Measurements from ENCODE around the gene ADGRD1. TPM values are rescaled to one million over a fixed set of nuclear protein-coding genes. Genes with fewer than 3 reads are reported as not detected.

The ADGRD1 gene
- total and polyA plus RNA-seq, 2 donors, result 0.94 to 2.1 TPM

DNA sequence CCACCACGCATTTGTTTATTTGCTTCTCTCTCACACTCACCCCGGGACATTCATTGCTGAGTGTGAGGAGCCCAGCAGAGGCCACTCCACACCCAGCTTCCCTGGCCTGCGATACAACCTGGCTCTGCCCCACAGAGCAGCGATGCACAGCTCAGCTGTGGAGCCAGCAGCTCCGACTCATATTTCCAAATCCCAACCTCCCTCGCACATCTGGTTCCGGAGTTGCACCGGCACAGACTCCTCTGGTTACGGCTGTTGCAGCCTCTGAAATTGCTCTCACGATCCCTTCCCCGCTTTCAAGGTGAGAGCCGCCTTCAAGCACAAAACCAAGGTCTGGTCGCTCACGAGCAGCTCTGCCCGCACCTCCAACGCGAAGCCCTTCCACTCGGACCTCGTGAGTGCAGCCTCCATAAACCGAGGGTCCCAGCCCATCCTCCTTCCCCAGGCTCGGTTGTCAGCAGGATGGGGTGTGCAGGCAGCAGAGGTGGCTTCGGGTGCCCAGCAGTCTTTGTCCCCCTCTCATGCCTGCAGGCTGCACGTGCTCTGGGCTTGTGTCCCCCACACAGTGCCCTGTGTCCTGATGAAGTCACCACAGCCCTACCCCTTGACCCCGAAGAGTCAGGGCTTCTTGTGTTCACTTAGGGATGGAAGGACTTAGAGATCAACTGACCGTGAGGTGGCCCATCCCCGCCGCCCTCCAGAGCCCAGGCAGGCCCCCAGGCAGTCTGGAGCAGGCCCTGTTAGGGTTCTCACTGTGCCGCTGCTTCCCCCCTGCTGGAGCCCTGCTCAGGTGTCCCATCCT is 184.3 kb downstream of the ADGRD1 start:
- Histone ChIP-seq H3K27ac (ENCODE audit: low read depth in 1 of 2, low read length in 1 of 2) (no peak overlapping the region), H3K4me1 (ENCODE audit: control insufficient read depth in 2 of 2, insufficient read depth in 2 of 2, low read length in 2 of 2) (no peaks in the 10 kb centered on the region), H3K4me3 (ENCODE audit: low read length in 2 of 2) (no peak overlapping the region), H3K27me3 (ENCODE audit: control insufficient read depth in 2 of 2, insufficient read depth in 1 of 2, low read length in 1 of 2) (no peaks in the 10 kb centered on the region), H3K36me3 (ENCODE audit: control insufficient read depth in 2 of 2, insufficient read depth in 2 of 2, low read length in 1 of 2) (no peaks in the 10 kb centered on the region), H3K9me3 (ENCODE audit: control insufficient read depth in 2 of 2, insufficient read depth in 1 of 2, low read length in 1 of 2) (no peaks in the 10 kb centered on the region)
- no peak for DNase-seq (ENCODE audit: low read depth in 6 of 9, low spot score in 9 of 9)
- WGBS, result 77% methylated on average over 28 of the region's 28 CpGs

GRCh38 chr12:131138638-131139362 is 185.1 kb downstream of the ADGRD1 start:
- no peaks in the 10 kb centered on the region for H3K36me3 ChIP-seq (ENCODE audit: control insufficient read depth in 2 of 2, insufficient read depth in 2 of 2, low read length in 1 of 2)
- no peak overlapping the region for H3K4me3 ChIP-seq (ENCODE audit: low read length in 2 of 2)
- H3K9me3 ChIP-seq (ENCODE audit: control insufficient read depth in 2 of 2, insufficient read depth in 1 of 2, low read length in 1 of 2), result no peaks in the 10 kb centered on the region
- 96% methylated on average over 34 of the region's 34 CpGs for WGBS
- no peak for DNase-seq (ENCODE audit: low read depth in 6 of 9, low spot score in 9 of 9)
- H3K4me1 ChIP-seq (ENCODE audit: control insufficient read depth in 2 of 2, insufficient read depth in 2 of 2, low read length in 2 of 2), result no peaks in the 10 kb centered on the region
- H3K27ac ChIP-seq (ENCODE audit: low read depth in 1 of 2, low read length in 1 of 2), result no peak overlapping the region
- no peaks in the 10 kb centered on the region for H3K27me3 ChIP-seq (ENCODE audit: control insufficient read depth in 2 of 2, insufficient read depth in 1 of 2, low read length in 1 of 2)

GRCh38 chr12:131139363-131140068 is 185.8 kb downstream of the ADGRD1 start:
- Histone ChIP-seq H3K4me3 (ENCODE audit: low read length in 2 of 2) (no peak overlapping the region), H3K27me3 (ENCODE audit: control insufficient read depth in 2 of 2, insufficient read depth in 1 of 2, low read length in 1 of 2) (no peaks in the 10 kb centered on the region), H3K9me3 (ENCODE audit: control insufficient read depth in 2 of 2, insufficient read depth in 1 of 2, low read length in 1 of 2) (no peaks in the 10 kb centered on the region), H3K27ac (ENCODE audit: low read depth in 1 of 2, low read length in 1 of 2) (no peak overlapping the region), H3K4me1 (ENCODE audit: control insufficient read depth in 2 of 2, insufficient read depth in 2 of 2, low read length in 2 of 2) (no peaks in the 10 kb centered on the region), H3K36me3 (ENCODE audit: control insufficient read depth in 2 of 2, insufficient read depth in 2 of 2, low read length in 1 of 2) (no peaks in the 10 kb centered on the region)
- 97% methylated on average over 27 of the region's 27 CpGs for WGBS
- DNase-seq (ENCODE audit: low read depth in 6 of 9, low spot score in 9 of 9), result no peak

DNA sequence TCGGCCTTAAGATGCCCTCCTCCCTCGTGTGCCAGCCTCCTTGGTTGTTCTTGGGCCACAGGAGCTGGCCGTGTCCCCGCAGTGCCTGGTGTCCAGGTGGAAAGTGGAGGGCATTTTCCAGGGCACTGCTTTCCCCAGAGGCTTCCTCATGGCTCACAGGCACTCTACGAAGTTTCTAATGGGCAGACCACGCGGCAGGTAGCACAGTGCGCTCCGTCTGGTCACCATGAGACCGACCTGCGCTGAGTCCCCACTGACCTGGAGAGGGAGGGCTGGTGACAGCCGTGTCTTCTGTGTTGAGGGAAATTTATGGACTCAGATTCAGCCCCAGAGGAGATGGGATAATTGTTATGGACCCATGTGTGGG is 186.3 kb downstream of the ADGRD1 start:
- WGBS, result 96% methylated on average over 12 of the region's 12 CpGs
- H3K36me3 ChIP-seq (ENCODE audit: control insufficient read depth in 2 of 2, insufficient read depth in 2 of 2, low read length in 1 of 2), result no peaks in the 10 kb centered on the region
- H3K4me1 ChIP-seq (ENCODE audit: control insufficient read depth in 2 of 2, insufficient read depth in 2 of 2, low read length in 2 of 2), result no peaks in the 10 kb centered on the region
- no peak overlapping the region for H3K4me3 ChIP-seq (ENCODE audit: low read length in 2 of 2)
- H3K9me3 ChIP-seq (ENCODE audit: control insufficient read depth in 2 of 2, insufficient read depth in 1 of 2, low read length in 1 of 2), result no peaks in the 10 kb centered on the region
- H3K27ac ChIP-seq (ENCODE audit: low read depth in 1 of 2, low read length in 1 of 2), result no peak overlapping the region
- H3K27me3 ChIP-seq (ENCODE audit: control insufficient read depth in 2 of 2, insufficient read depth in 1 of 2, low read length in 1 of 2), result no peaks in the 10 kb centered on the region
- no peak for DNase-seq (ENCODE audit: low read depth in 6 of 9, low spot score in 9 of 9)

DNA sequence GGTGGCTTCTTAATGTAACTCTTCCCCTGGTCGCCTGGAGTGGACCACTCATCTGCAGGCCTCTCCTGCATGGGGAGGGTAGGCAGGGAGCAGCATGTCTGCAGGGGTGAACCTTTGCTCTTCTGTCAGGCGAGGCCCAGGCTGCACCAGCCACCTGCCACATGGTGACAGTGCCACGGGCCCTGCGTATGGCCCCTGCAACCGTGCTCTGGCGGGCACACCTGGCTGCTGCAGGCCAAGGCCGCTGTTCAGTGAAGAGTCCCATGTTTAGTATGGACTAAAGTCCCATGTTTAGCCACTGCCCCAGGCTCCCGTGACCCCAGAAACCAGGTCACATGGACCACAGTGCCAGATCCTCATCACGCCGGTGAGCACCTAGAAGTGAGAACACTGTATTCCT is 187.0 kb downstream of the ADGRD1 start:
- no peaks in the 10 kb centered on the region for H3K36me3 ChIP-seq (ENCODE audit: control insufficient read depth in 2 of 2, insufficient read depth in 2 of 2, low read length in 1 of 2)
- 97% methylated on average over 10 of the region's 10 CpGs for WGBS
- H3K27me3 ChIP-seq (ENCODE audit: control insufficient read depth in 2 of 2, insufficient read depth in 1 of 2, low read length in 1 of 2), result no peaks in the 10 kb centered on the region
- DNase-seq (ENCODE audit: low read depth in 6 of 9, low spot score in 9 of 9), result no peak
- no peaks in the 10 kb centered on the region for H3K4me1 ChIP-seq (ENCODE audit: control insufficient read depth in 2 of 2, insufficient read depth in 2 of 2, low read length in 2 of 2)
- no peaks in the 10 kb centered on the region for H3K9me3 ChIP-seq (ENCODE audit: control insufficient read depth in 2 of 2, insufficient read depth in 1 of 2, low read length in 1 of 2)
- H3K27ac ChIP-seq (ENCODE audit: low read depth in 1 of 2, low read length in 1 of 2), result no peak overlapping the region
- no peak overlapping the region for H3K4me3 ChIP-seq (ENCODE audit: low read length in 2 of 2)

GRCh38 chr12:131141514-131141913 is 187.8 kb downstream of the ADGRD1 start:
- no peak overlapping the region for H3K27ac ChIP-seq (ENCODE audit: low read depth in 1 of 2, low read length in 1 of 2)

DNA sequence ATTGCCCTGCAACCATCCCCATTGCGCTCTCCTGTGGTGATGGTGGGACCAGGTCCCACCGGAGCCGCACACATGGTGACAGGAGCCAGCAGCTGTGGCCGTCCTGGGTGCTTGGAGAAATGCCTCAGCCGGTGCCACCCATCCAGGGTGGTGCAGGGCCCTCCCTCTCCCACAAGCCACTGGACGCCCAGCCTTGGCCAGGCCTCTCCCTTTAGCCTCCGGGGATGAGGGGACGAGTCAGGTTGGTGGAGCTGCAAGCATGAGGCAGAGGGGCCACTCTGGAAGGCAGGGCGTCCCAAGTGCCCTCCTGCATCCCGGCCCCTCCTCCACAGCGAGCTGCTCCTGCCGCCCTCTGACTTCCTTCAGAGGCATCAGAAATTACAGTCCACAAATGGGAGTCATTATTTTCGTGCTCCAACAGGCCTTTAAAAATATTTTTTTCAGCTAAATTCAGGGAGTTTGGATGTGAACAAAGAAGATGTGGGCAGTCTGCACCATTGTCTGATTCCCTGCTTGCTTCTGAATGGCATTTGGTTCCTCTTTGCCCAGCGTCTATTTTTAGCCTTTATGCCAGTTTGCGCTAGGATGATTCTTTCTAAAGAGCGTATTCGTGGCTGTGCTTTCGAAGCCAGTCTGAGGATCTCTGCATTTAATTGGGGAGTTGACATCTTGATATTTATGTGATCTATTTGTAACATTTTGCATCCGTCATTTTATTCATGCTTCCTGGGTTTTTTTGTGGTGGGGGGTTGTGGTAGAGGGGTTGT is 189.4 kb downstream of the ADGRD1 start:
- Histone ChIP-seq H3K9me3 (ENCODE audit: control insufficient read depth in 2 of 2, insufficient read depth in 1 of 2, low read length in 1 of 2) (no peaks in the 10 kb centered on the region), H3K27me3 (ENCODE audit: control insufficient read depth in 2 of 2, insufficient read depth in 1 of 2, low read length in 1 of 2) (no peaks in the 10 kb centered on the region), H3K4me3 (ENCODE audit: low read length in 2 of 2) (no peak overlapping the region), H3K36me3 (ENCODE audit: control insufficient read depth in 2 of 2, insufficient read depth in 2 of 2, low read length in 1 of 2) (no peaks in the 10 kb centered on the region), H3K27ac (ENCODE audit: low read depth in 1 of 2, low read length in 1 of 2) (no peak overlapping the region), H3K4me1 (ENCODE audit: control insufficient read depth in 2 of 2, insufficient read depth in 2 of 2, low read length in 2 of 2) (no peaks in the 10 kb centered on the region)
- WGBS, result 63% methylated on average over 19 of the region's 19 CpGs
- no peak for DNase-seq (ENCODE audit: low read depth in 6 of 9, low spot score in 9 of 9)

More at GRCh38 chr12:131141514-131141913, 187.8 kb downstream of the ADGRD1 start:
- 92% methylated on average over 8 of the region's 8 CpGs for WGBS
- no peaks in the 10 kb centered on the region for H3K36me3 ChIP-seq (ENCODE audit: control insufficient read depth in 2 of 2, insufficient read depth in 2 of 2, low read length in 1 of 2)
- no peaks in the 10 kb centered on the region for H3K27me3 ChIP-seq (ENCODE audit: control insufficient read depth in 2 of 2, insufficient read depth in 1 of 2, low read length in 1 of 2)
- no peak overlapping the region for H3K4me3 ChIP-seq (ENCODE audit: low read length in 2 of 2)
- DNase-seq (ENCODE audit: low read depth in 6 of 9, low spot score in 9 of 9), result no peak
- H3K9me3 ChIP-seq (ENCODE audit: control insufficient read depth in 2 of 2, insufficient read depth in 1 of 2, low read length in 1 of 2), result no peaks in the 10 kb centered on the region
- H3K4me1 ChIP-seq (ENCODE audit: control insufficient read depth in 2 of 2, insufficient read depth in 2 of 2, low read length in 2 of 2), result no peaks in the 10 kb centered on the region

DNA sequence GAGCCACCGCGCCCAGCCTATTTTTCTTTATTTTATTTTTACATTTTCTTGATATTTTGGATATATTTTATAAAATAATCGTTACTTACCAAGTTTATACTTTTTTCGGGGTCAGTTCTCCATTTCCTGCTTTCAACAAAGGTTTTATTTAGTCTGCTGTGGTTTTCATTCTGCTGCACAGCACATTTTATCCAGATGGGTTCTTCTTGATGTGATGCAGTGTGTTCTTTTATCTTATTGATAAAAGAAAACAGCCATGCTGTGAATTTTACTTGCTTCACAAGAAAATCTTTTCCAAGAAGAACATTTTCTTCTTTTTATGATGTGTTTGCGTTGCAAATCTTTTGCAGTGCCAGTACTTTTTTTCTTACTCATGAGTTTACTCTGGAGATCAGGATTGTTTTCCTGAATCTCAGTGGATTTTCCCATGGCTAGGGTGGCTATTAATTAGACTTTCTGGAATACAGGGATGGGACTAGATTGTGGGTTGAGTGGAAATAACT is 192.5 kb downstream of the ADGRD1 start:
- no peak overlapping the region for H3K4me3 ChIP-seq (ENCODE audit: low read length in 2 of 2)
- DNase-seq (ENCODE audit: low read depth in 6 of 9, low spot score in 9 of 9), result no peak
- WGBS, result 45% methylated on average over 5 of the region's 5 CpGs
- H3K36me3 ChIP-seq (ENCODE audit: control insufficient read depth in 2 of 2, insufficient read depth in 2 of 2, low read length in 1 of 2), result no peaks in the 10 kb centered on the region
- H3K27me3 ChIP-seq (ENCODE audit: control insufficient read depth in 2 of 2, insufficient read depth in 1 of 2, low read length in 1 of 2), result no peaks in the 10 kb centered on the region
- no peaks in the 10 kb centered on the region for H3K9me3 ChIP-seq (ENCODE audit: control insufficient read depth in 2 of 2, insufficient read depth in 1 of 2, low read length in 1 of 2)
- no peaks in the 10 kb centered on the region for H3K4me1 ChIP-seq (ENCODE audit: control insufficient read depth in 2 of 2, insufficient read depth in 2 of 2, low read length in 2 of 2)
- H3K27ac ChIP-seq (ENCODE audit: low read depth in 1 of 2, low read length in 1 of 2), result no peak overlapping the region
